Right ventricle myocardium superior (tissue), 1 donor: ENCODE data around the gene SENP2. TPM values are rescaled to one million over a fixed set of nuclear protein-coding genes. Genes with fewer than 3 reads are reported as not detected.
"Not testable (repeated sequence)": the region's sequence is repeated elsewhere in the genome, so short reads cannot be mapped to it uniquely, and the experiment has no call there.

Source experiments
- ATAC-seq: fragments of 200-7000 bp; cut with Tn5 transposase; one replicate; pipeline ENCODE4 v1.9.1; 2020; ENCODE audit warnings: mild to moderate bottlenecking; ENCODE audit not compliant: poor library complexity
- DNase-seq: peaks from one replicate; pipeline ENCODE4 v3.0.0-alpha.2; 2020
- intact Hi-C: fragments of 100-400 bp; cut with DNase I; formaldehyde crosslinking; loops from one replicate; pipeline ENCODE4 v1.11.2; 2022
- total RNA-seq: library from RNA; stranded (reverse); fragmentation: NEBNext Ultra II Directional; extraction: Animal tissue kit (Norgen Biotek cat#: 25700); gene quantifications from one replicate; pipeline ENCODE4 v1.2.1, GENCODE V29; 2021
- donor health status: DM: no; HTN: yes; CAD: no; lungs with severe emphysema.

The SENP2 gene
- total RNA-seq, 1 donor from 2014 or later: 27.0 TPM

GRCh38 chr3:185659942-185660921 lies 74.1 kb downstream of the SENP2 start:
- ATAC-seq (peak; percentile 72), DNase-seq (peak; percentile 82)
- intact Hi-C loops: no loop called here

- ATAC-seq: not testable (repeated sequence)
Measured at GRCh38 chr3:185661296-185661695, 75.2 kb downstream of the SENP2 start.

GRCh38 chr3:185661772-185662171 lies 75.7 kb downstream of the SENP2 start:
- DNase-seq (no peak), ATAC-seq (no peak)
- intact Hi-C loops: no loop called here

More at GRCh38 chr3:185661296-185661695, 75.2 kb downstream of the SENP2 start:
- DNase-seq, intact Hi-C loops: not testable (repeated sequence)

GRCh38 chr3:185663929-185664328 lies 77.8 kb downstream of the SENP2 start:
- no peak for ATAC-seq
- DNase-seq: no peak
- intact Hi-C loops: no loop called here

- DNase-seq: no peak
- intact Hi-C loops: no loop called here
- no peak for ATAC-seq
Measured at GRCh38 chr3:185667574-185667973, 81.5 kb downstream of the SENP2 start.

GRCh38 chr3:185677146-185677829 lies 91.2 kb downstream of the SENP2 start:
- no peak for DNase-seq
- intact Hi-C loops: no loop called here
- peak; percentile 51 for ATAC-seq

GRCh38 chr3:185678027-185678426 lies 91.9 kb downstream of the SENP2 start:
- no peak for ATAC-seq
- no peak for DNase-seq
- intact Hi-C loops: no loop called here

GRCh38 chr3:185680231-185680630 lies 94.1 kb downstream of the SENP2 start:
- intact Hi-C loops: no loop called here
- no peak for ATAC-seq
- DNase-seq: no peak

Other genes starting within 250 kb of the SENP2 start
- gene MAP3K13, start 223.2 kb upstream of the SENP2 start, total RNA-seq: 7.6 TPM
- gene TMEM41A, start 87.3 kb upstream of the SENP2 start, total RNA-seq: 9.2 TPM
- 0.43 TPM for gene LIPH, start 33.7 kb upstream of the SENP2 start, total RNA-seq
- 18.7 TPM for gene IGF2BP2, start 238.7 kb downstream of the SENP2 start, total RNA-seq